ENCODE results near the gene ABCC1.
A peak's percentile ranks its signal among the peaks of the same experiment; 100 is the strongest.

ABCC1 gene

DNA sequence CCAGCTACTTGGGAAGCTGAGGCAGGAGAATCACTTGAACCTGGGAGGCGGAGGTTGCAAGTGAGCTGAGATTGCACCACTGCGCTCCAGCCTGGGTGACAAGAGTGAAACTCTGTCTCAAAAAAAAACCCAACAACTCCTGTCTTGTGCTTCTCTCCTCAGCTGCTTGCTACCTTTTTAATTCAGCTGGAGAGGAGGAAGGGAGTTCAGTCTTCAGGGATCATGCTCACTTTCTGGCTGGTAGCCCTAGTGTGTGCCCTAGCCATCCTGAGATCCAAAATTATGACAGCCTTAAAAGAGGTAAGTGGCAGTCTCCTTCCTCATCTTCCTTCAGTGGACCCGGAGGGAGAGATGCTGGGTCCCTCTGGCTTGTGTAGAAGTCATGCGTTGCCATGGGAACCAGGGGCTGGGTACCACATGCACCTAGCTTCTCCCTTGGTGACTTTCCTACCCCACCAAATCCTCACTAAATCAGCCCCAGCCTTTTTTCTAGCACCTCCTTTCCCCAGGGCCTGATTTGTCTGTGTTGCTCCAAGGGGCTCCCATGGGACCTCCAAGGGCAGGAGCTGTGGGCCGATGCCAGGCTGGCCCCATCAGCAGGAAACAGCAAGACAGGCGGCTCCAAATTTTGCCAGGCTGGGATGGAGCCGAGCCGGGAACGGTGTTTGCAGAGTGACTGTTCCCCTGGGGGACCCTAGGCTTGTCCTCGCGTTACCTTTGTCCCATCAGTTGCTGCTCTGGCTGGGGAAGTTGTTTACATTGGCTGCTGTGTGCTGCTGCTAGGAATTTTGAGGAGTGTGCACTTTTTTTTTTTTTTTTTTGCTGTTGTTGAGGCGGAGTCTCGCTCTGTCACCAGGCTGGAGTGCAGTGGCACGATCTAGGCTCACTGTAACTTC, 65.2 kb downstream of the ABCC1 start:
- FAIRE-seq (no peak), DNase-seq (ENCODE audit: extremely low spot score, insufficient read length, low read depth) (no peak)

GRCh38 chr16:16015849-16016248, 66.4 kb downstream of the ABCC1 start:
- DNase-seq (ENCODE audit: extremely low spot score, insufficient read length, low read depth) (no peak), FAIRE-seq (no peak)

DNA sequence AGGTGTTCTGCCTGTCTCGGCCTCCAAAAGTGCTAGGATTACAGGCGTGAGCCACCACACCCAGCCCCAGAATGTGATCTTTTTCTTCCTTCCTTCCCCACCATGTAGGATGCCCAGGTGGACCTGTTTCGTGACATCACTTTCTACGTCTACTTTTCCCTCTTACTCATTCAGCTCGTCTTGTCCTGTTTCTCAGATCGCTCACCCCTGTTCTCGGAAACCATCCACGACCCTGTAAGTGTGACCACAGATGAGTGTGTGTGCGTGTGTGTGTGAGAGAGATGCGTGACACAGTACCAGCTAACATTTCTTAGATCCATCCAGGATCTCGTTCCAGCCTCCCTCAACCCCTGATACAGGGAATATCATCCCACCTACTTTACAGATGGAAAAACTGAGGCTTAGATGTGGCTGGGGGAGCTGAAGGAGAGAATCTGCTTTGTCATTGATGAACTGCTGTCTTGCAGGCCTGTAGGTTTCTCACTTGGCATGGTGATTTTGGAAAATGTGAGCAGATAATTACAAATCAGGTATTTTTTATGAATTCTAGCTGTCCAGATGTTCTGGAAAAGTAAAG, 67.1 kb downstream of the ABCC1 start:
- no peak for DNase-seq (ENCODE audit: extremely low spot score, insufficient read length, low read depth)
- FAIRE-seq = no peak

- no peak for DNase-seq (ENCODE audit: extremely low spot score, insufficient read length, low read depth)
- FAIRE-seq = no peak
These were observed 68.4 kb downstream of the ABCC1 start for GRCh38 chr16:16017812-16018211.

DNA sequence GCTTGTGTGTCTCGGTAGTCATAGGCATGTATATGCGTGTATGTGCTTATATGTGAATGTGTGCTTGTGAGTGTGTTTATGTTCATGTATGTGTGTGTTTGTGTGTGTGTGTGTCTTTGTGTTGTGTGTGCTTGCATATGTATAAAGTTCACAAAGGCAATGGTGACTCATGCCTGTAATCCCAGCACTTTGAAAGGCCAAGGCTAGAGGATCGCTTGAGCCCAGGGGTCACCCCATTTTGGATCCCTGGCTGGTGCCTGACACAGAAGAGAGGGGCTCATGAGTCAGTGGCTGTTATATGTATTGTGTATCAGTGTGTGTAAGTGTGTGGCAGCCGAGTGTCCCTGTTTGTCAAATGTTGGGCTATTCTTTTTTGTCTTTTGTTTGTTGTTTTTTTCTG, 69.3 kb downstream of the ABCC1 start:
- FAIRE-seq = no peak

DNA sequence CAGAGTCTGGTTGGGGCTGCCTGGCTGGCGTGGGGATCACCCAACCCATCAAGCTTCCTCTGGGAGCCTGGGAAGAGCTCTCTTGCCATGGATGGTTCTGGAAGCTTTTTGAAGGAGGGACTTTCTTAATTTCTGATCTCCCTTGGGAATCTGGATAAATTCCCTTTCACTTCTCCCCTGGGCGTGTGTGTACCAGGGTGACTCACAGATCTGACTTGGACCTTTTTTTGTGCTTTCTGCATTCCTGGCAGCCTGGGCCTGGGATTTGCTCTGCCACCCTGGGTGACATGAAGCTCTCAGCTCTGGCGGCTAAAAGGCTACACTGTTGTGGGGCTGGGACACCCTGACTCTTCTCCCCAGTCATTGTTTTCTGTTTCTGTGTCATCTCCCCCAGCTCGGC, 70.1 kb downstream of the ABCC1 start:
- FAIRE-seq (no peak), DNase-seq (ENCODE audit: extremely low spot score, insufficient read length, low read depth) (no peak)

More for the DNA sequence above, 69.3 kb downstream of the ABCC1 start:
- DNase-seq (ENCODE audit: extremely low spot score, insufficient read length, low read depth) = no peak

- DNase-seq (ENCODE audit: extremely low spot score, insufficient read length, low read depth) (no peak), FAIRE-seq (no peak)
These were observed 70.9 kb downstream of the ABCC1 start for GRCh38 chr16:16020291-16020690.

GRCh38 chr16:16021020-16021419, 71.6 kb downstream of the ABCC1 start:
- DNase-seq (ENCODE audit: extremely low spot score, insufficient read length, low read depth) (no peak), FAIRE-seq (no peak)

DNA sequence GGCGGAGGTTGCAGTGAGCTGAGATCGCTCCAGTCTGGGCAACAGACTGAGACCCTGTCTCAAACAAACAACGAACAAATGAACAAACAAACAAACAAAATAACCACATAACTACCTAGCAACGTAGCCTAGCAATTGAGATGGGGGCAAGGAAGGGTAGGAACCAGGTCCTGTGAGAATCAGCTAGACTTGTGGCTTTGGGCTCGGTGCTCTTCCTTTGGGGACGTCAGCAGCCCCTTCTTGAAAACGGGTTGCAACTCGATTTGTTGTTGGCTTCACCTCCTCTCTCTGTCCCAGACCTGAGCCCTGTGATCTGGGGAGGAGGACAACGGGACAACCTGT, 72.2 kb downstream of the ABCC1 start:
- no peak for DNase-seq (ENCODE audit: extremely low spot score, insufficient read length, low read depth)
- FAIRE-seq = no peak

DNA sequence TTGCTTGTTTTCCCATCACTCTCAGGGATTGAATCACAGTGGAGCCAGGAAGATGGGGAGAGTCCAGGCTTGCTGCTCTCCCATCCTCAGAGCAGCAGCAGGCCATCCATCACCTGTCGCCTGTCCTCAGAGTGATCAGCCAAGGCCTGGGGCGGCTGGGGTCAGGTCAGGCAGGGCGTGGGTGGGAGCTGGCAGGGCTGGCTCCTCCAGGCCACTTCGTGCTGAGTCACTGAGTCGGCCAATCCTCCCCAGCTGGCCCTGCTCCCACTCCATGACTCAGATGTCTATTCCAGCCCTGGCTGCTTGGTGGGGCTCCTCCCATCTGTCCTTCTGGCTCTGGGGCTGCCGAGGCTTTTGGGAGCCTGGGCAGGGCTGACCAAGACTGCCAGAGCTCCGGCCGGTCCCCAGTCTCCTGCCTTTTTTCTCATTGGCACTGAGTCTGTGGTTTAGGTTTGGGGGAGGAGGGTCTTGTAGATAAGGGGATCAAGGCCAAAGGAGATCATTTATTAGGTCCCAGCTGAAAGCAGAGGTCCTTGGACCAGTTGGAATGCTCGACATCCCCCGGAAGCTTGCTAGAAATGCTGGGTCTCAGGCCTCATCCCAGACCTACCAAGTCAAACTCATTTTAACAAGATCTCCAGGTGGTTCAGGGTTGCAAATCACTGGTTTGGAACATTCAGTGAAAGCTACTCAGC, 72.7 kb downstream of the ABCC1 start:
- no peak for DNase-seq (ENCODE audit: extremely low spot score, insufficient read length, low read depth)
- FAIRE-seq = no peak

GRCh38 chr16:16022683-16023064, 73.3 kb downstream of the ABCC1 start:
- DNase-seq (ENCODE audit: extremely low spot score, insufficient read length, low read depth) (no peak), FAIRE-seq (no peak)

GRCh38 chr16:16025214-16025968, 76.0 kb downstream of the ABCC1 start:
- peak; percentile 44 for DNase-seq (ENCODE audit: extremely low spot score, insufficient read length, low read depth)
- peak; percentile 56 for FAIRE-seq

GRCh38 chr16:16027728-16028310, 78.4 kb downstream of the ABCC1 start:
- no peak for FAIRE-seq
- no peak for DNase-seq (ENCODE audit: extremely low spot score, insufficient read length, low read depth)

DNA sequence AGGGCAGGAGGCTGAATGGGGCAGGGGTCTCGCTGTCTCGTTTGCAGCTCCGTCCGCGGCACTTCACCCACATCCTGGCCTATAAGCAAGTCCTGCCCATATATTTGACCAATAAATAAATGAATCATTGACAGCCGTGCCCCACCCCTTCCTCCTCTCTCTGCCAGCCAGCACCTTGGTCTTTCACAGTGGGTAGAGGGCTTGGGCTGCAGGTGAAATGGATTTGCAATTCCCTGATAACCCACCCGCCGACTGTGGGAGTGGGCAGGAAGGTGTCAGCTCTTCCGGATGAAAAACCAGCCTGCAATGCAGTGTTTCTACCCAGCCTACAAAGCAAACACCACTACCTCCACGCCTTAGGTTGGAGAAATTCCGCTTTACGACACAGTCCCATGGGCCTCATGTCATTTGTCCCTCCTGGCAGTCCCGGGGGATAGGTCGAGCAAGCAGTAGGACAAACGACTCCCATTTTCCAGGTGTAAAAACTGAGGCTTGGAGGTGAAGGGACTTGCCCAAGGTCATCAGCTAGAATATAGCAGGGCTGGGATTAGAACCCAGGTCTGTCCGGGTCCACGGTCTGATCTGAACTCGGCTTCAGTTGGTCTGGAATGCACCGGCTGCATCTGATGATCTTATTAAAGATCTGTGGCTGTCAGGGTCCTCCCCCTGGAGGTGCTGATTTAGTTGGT, 79.0 kb downstream of the ABCC1 start:
- no peak for FAIRE-seq
- DNase-seq (ENCODE audit: extremely low spot score, insufficient read length, low read depth) = no peak

DNA sequence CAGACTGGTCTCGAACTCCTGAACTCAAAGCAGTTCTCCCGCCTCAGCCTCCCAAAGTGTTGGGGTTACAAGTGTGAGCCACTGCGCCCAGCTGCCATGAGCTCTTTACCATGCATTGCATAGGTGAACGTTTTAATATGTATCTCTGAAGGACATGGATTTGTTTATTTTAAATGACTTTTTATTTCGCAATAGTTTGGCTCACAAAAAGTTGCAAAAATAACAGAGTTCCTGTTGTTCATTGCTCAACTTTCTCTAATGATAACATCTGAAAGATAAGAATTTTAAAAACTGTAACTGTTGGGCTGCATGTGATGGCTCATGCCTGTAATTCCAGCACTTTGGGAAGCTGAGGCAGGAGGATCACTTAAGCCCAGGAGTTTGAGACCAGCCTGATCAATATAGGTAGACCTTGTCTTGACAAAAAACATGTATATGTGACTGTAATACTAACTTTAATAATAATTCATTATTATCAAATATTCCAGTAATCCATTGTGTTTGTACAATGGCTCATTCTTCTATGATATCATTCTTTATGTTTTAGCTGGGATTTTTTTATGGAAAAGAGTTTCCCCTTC, 80.1 kb downstream of the ABCC1 start:
- FAIRE-seq (no peak), DNase-seq (ENCODE audit: extremely low spot score, insufficient read length, low read depth) (no peak)

DNA sequence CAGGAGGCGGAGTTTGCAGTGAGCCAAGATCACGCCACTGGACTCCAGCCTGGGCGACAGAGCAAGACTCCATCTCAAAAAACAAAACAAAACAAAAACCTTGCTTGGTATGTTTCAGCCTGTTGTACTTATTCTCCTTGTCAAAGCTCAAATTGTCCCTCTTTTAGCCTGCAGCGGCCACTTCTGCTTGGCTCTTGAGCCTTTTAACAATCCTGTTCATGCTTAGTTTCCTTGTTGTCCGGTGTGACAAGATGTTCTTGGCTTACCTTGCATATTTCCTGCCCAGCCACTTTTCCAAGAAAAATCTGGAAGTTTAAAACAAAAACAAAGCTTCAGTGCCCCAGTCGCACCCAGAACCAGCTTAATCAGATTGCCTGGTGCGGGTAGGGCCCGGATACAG, 81.0 kb downstream of the ABCC1 start:
- DNase-seq (ENCODE audit: extremely low spot score, insufficient read length, low read depth) (no peak), FAIRE-seq (no peak)

DNA sequence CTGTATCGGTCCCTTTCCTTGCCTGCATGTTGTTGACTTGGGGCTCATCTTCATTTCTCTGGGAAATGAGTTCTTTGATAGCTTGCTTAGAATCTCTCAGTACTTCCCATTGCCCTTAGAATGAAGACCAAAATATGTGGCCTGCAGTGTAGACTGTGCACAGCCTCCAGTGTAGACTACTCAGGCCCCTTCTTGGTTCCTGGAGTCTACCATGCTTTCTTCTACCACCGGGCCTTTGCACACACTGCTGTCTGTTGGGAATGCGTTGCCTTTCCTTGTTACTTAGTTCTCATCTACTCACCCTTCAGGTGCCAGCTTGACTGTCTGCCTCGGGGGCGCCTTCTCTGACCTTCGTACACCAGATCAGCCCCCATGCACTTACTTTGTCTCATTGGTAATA, 82.0 kb downstream of the ABCC1 start:
- no peak for FAIRE-seq
- no peak for DNase-seq (ENCODE audit: extremely low spot score, insufficient read length, low read depth)

DNA sequence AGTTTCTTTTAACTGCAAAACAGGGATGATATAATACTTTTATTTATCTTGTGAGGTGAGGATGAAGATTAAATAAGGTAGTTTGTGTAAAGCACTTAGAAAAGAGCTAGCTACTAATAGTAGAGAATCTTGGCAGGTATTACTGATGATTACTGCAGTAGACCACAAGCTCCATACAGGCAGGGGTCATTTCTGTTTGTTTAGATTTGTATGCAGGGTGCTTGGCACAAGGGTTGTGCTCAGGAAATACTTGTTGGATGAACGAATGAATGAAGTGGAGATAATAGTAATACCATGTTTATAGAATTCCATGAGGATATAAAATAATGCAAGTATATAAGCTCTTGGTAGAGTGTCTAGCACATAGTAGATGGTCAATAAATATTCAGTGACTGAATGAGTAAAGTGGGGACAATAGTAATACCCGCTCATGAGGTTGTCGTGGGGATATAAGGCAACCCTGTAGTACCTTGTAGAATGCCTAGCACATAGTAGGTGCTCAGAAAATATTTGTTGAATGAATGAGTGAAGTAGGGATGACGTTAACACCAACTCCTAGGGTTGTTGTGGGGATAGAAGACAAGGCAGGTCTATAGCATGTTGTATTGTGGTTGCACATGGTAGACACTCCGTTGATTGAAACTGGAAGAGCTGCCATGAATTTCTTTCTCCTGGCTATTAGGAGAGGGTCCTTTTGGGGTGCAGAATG, 83.0 kb downstream of the ABCC1 start:
- DNase-seq (ENCODE audit: extremely low spot score, insufficient read length, low read depth) (no peak), FAIRE-seq (no peak)
